ENCODE results near the gene SETD1A. TPM values are rescaled to one million over a fixed set of nuclear protein-coding genes. Genes with fewer than 3 reads are reported as not detected.
A peak's percentile ranks its signal among the peaks of the same experiment; 100 is the strongest.

SETD1A gene
- total and polyA plus RNA-seq, 9 of the 15 experiments (the other 6 are each of a cell fraction or from before 2014, with no cell fraction given): 0.08 to 36.0 (median 4.2) TPM

- peak overlapping the region; percentile 59; the same call in 1 of the 2 replicates for H2AFZ ChIP-seq (ENCODE audit: low read depth, low read length)
- no peak overlapping the region for H3K4me3 ChIP-seq
- ChIA-PET CTCF (ENCODE audit: low intra/inter-chr PET ratio) (interaction anchor here (0.8 kb wide), 1 partner anchor 203 kb away, joined by 5 read pairs; no protein-coding TSS in a partner anchor), POLR2A (interaction anchor here (0.6 to 3.8 kb wide), 11 partner anchors 9 to 919 kb away, joined by 3 to 11 read pairs (median 4); partner anchors contain the start of genes FUS, ZNF267, ZNF646 and ZNF668)
- intact Hi-C loops (cut with micrococcal nuclease) (loop anchor here (10.0 kb wide), 2 partner anchors 141 to 501 kb away; partner anchors contain the start of genes ARMC5 and VKORC1), in situ Hi-C loops (cut with MboI) (loop anchor here (10.0 to 25.0 kb wide), 2 partner anchors 741 to 909 kb away; partner anchors contain the start of gene ZNF267)
- peak overlapping the region; percentile 15; the same call in 1 of the 2 replicates for H3K4me2 ChIP-seq (ENCODE audit: insufficient read depth, low read length)
- peak overlapping the region in 1 of 2 experiments; percentile 79; a peak in 2 of 4 replicates for H3K9ac ChIP-seq (ENCODE audit: insufficient read depth in 1 of 2, low read depth in 2 of 2, low read length in 2 of 2)
- ATAC-seq: peak; percentile 66
- H4K20me1 ChIP-seq (replicated peaks; ENCODE audit: control insufficient read depth, insufficient read depth, low read length): peaks cover 4% of the 10 kb centered on the region
- H3K27me3 ChIP-seq (ENCODE audit: control insufficient read depth in 2 of 2, insufficient read depth in 2 of 2, low read length in 2 of 2): no peaks in the 10 kb centered on the region
- 28% methylated on average over 15 of the region's 15 CpGs for WGBS (ENCODE audit: insufficient coverage, low coverage, missing lambda C conversion rate)
- DNase-seq (ENCODE audit: extremely low read depth in 1 of 4, low spot score in 3 of 4): peak in 3 of 4 experiments; percentile 45 to 95 (median 57)
- peak; percentile 83 for FAIRE-seq
- peak overlapping the region; percentile 28; the same call in 1 of the 3 replicates for H3K27ac ChIP-seq (ENCODE audit: extremely low read depth, low read depth, low read length)
- BruUV-seq (replicated peaks): no TSS peak
- H3K9me1 ChIP-seq (ENCODE audit: control insufficient read depth, insufficient read depth, low read length): peaks cover 8% of the 10 kb centered on the region
- peaks cover 17% of the 10 kb centered on the region; the same call in 2 of the 3 replicates for H3K36me3 ChIP-seq (ENCODE audit: control insufficient read depth, insufficient read depth, low read length)
- H3K79me2 ChIP-seq (ENCODE audit: control insufficient read depth, insufficient read depth, low read length): peaks cover 41% of the 10 kb centered on the region
- peaks cover 38 to 55% of the 10 kb centered on the region in 2 experiments for H3K4me1 ChIP-seq (replicated peaks in 1 of 2; ENCODE audit: control insufficient read depth in 2 of 2, insufficient read depth in 2 of 2, low read length in 2 of 2)
- no peaks in the 10 kb centered on the region for H3K9me3 ChIP-seq (replicated peaks; ENCODE audit: control insufficient read depth, insufficient read depth, low read depth, low read length)
- TF ChIP-seq SPI1 (IDR thresholded peaks at IDR 0.05; ENCODE audit: borderline replicate concordance, low read depth, low read length) (0 out of 2 replicates have a peak, but pooled peaks have one; percentile 7), CREB1 (IDR thresholded peaks at IDR 0.05) (no peak), CREB1 (CRISPR knock-in tag; IDR thresholded peaks at IDR 0.05) (0 out of 2 replicates have a peak, but pooled peaks have one; percentile 38), TOE1 (IDR thresholded peaks at IDR 0.05; ENCODE audit: borderline replicate concordance) (no peak), TOE1 (CRISPR knock-in tag; IDR thresholded peaks at IDR 0.05; ENCODE audit: borderline replicate concordance, low read depth) (no peak), JUND (IDR thresholded peaks at IDR 0.05; ENCODE audit: borderline replicate concordance, low read depth, low read length) (no peak; the same call in 1 of the 2 replicates), JUND (tag; IDR thresholded peaks at IDR 0.05; ENCODE audit: borderline replicate concordance, low read depth, low read length) (peak; percentile 13; the same call in 1 of the 3 replicates), XRCC3 (IDR thresholded peaks at IDR 0.05) (no peak), ZNF311 (CRISPR knock-in tag; IDR thresholded peaks at IDR 0.05) (no peak), ZBTB7A (IDR thresholded peaks at IDR 0.05; ENCODE audit: borderline replicate concordance, control insufficient read depth, low read depth, low read length) (peak; percentile 92), CXXC5 (CRISPR knock-in tag; IDR thresholded peaks at IDR 0.05) (0 out of 2 replicates have a peak, but pooled peaks have one; percentile 35), ZBTB9 (CRISPR knock-in tag; IDR thresholded peaks at IDR 0.05) (peak; percentile 61; the same call in 1 of the 2 replicates), ID3 (CRISPR knock-in tag; IDR thresholded peaks at IDR 0.05) (no peak), ID3 (tag; IDR thresholded peaks at IDR 0.05) (peak; percentile 52; the same call in 1 of the 2 replicates), ZBTB33 (CRISPR knock-in tag; IDR thresholded peaks at IDR 0.05) (peak; percentile 99), CREM (IDR thresholded peaks at IDR 0.05; ENCODE audit: low read depth) (0 out of 2 replicates have a peak, but pooled peaks have one; percentile 31), SP1 (CRISPR knock-in tag; IDR thresholded peaks at IDR 0.05) (0 out of 2 replicates have a peak, but pooled peaks have one; percentile 43), TEAD1 (CRISPR knock-in tag; IDR thresholded peaks at IDR 0.05) (no peak)
Observed at GRCh38 chr16:30953511-30954124, 3.9 kb upstream of the SETD1A start.
